H1 (cell line): Measurements from ENCODE around the gene CEP192. TPM values are rescaled to one million over a fixed set of nuclear protein-coding genes. Genes with fewer than 3 reads are reported as not detected.

Experiments used
- ATF3 ChIP-seq: IDR thresholded peaks from 2 replicates; pipeline ENCODE4 v1.6.1; 2011; ENCODE audit warnings: low read depth, mild to moderate bottlenecking, low read length; ENCODE audit not compliant: insufficient read depth
- EZH2 ChIP-seq: fragments of 200-600 bp; sonication (generic); IDR thresholded peaks from 2 replicates; pipeline ENCODE4 v1.7.1; 2012; ENCODE audit warnings: low read depth, mild to moderate bottlenecking, moderate library complexity, low read length, inconsistent platforms; ENCODE audit not compliant: severe bottlenecking
- MAFK ChIP-seq: IDR thresholded peaks from 2 replicates; pipeline ENCODE4 v1.6.1; 2012; ENCODE audit warnings: low read depth, mild to moderate bottlenecking, improper control_type of control experiment, low read length
- PHF8 ChIP-seq: fragments of 200-600 bp; sonication (generic); conservative IDR thresholded peaks from 2 replicates; pipeline ENCODE4 v1.7.1; 2012; ENCODE audit warnings: low read depth, mild to moderate bottlenecking, inconsistent platforms, low read length, moderate library complexity
- SAP30 ChIP-seq: fragments of 300-600 bp; sonication (generic); IDR thresholded peaks from 2 replicates; pipeline ENCODE4 v1.7.1; 2012; ENCODE audit warnings: low read length, moderate library complexity, mild to moderate bottlenecking, inconsistent platforms; ENCODE audit not compliant: insufficient read depth, insufficient replicate concordance
- SRF ChIP-seq: IDR thresholded peaks from 2 replicates; pipeline ENCODE4 v1.6.1; 2011; ENCODE audit warnings: mild to moderate bottlenecking, low read depth, low read length, moderate library complexity
- polyA plus RNA-seq, 7 experiments: library from polyadenylated mRNA; depleted of rRNA in 3 of 7; stranded (reverse) in 5 of 7; unstranded in 2 of 7; fragments of >200 nt in 5 of 7; fragments of 200-250 nt in 2 of 7; gene quantifications; 1 replicate in 5 of 7; 2 replicates in 1 of 7; 4 replicates in 1 of 7; pipeline versions ENCODE4 v1.2.1 to v1.2.3, GENCODE V29; 2011 to 2013; ENCODE audit warnings: missing spikeins in 2 of 7, mixed read lengths in 2 of 7
- total RNA-seq: library from RNA; stranded (reverse); fragmentation: NEBNext Ultra II Directional; extraction: Animal tissue kit (Norgen Biotek cat#: 25700); gene quantifications from 2 replicates; pipeline ENCODE4 v1.2.1, GENCODE V29; 2021

CEP192 gene
- total and polyA plus RNA-seq, 2 of the 8 experiments (the other 6 are each of a cell fraction or from before 2014, with no cell fraction given), result 13.4 to 23.1 TPM

- TF ChIP-seq EZH2 (no peak), PHF8 (no peak), MAFK (no peak), SRF (no peak), SAP30 (no peak), ATF3 (no peak)
Observed at GRCh38 chr18:13086906-13087305, 95.7 kb downstream of the CEP192 start (continued).
